Measurements from ENCODE around the gene FN1. TPM values are rescaled to one million over a fixed set of nuclear protein-coding genes. Genes with fewer than 3 reads are reported as not detected.

FN1 gene
- total and polyA plus RNA-seq, 2 of the 8 experiments (the other 6 are each of a cell fraction or from before 2014, with no cell fraction given), result 42.9 to 109 TPM

GRCh38 chr2:215362562-215362904, 73.3 kb downstream of the FN1 start (continued):
- TF ChIP-seq MAFK (IDR thresholded peaks at IDR 0.05; ENCODE audit: low read depth, low read length), result no peak
- no peak for TF ChIP-seq HDAC6 (IDR thresholded peaks at IDR 0.05; ENCODE audit: low read depth, low read length)
